Measurements from ENCODE around the gene METTL1.
A peak's percentile ranks its signal among the peaks of the same experiment; 100 is the strongest.

The METTL1 gene

DNA sequence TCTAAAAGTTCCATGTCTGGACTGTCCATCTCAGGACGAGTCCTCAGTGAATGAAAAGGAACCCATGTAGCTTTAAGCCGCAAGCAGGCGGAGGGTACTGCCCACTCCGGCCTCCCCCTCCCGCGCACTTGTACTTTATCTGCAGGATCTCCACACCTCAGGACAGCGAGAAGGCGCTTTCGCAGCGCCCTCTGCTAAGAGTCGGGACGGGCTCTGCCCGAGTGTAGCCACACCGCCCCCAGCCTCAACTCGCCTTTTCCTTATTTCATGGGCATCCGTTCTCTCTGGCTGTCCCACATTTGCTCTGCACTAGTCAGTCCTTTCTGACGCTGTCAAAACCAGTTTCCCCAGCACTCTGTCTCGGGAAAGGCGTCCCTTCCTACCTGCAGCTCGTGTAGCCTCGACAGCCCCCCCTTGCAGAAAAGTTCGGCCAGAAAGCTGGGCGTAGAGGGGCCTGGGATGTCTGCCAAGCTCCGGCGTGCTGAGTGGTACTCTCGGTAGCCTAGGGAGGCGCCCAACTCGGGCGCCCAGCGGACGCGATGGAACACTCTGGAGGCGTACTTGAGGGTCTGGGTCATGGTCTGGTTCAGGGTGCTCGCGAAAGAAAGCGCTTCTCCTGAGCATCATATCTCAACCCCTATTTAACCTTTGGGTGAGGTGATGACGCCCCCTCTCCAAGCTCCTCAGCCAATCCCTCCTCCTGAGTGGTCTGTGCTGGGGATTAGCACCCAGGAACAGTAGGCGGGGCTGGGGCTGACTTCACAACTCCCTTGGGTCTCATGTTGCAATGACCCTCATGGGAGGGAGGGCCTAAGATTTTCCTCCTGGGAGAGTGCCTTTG, 5.2 kb downstream of the METTL1 start, which contains the start of gene CYP27B1:
CYP27B1 (minus strand) TSS at position 615 of the 841 bp plus-strand sequence; CDS start at position 578, 37 bp downstream.
- Histone ChIP-seq H3K9me2 (replicated peaks; ENCODE audit: insufficient read depth, low read length) (no peaks in the 10 kb centered on the region), H3K9me3 (ENCODE audit: insufficient read depth, low read length) (no peaks in the 10 kb centered on the region), H3K79me2 (ENCODE audit: insufficient read depth, low read length) (no peaks in the 10 kb centered on the region), H2AFZ (ENCODE audit: low read depth, low read length, severe bottlenecking) (no peak within 1 kb of the TSS), H3K27me3 (ENCODE audit: low read length) (no peaks in the 10 kb centered on the region), H3K4me3 (ENCODE audit: insufficient read depth, low read length, poor library complexity, severe bottlenecking) (no peak within 1 kb of the TSS), H3F3A (ENCODE audit: insufficient read depth) (no peaks in the 10 kb centered on the region), H3K4me2 (ENCODE audit: low read depth, low read length, poor library complexity, severe bottlenecking) (no peak within 1 kb of the TSS), H4K20me1 (ENCODE audit: low read depth, low read length) (no peaks in the 10 kb centered on the region), H3K27ac (ENCODE audit: low read depth, low read length) (no peak within 1 kb of the TSS), H3K9ac (ENCODE audit: low read length) (no peak within 1 kb of the TSS), H3K36me3 (ENCODE audit: low read length) (no peaks in the 10 kb centered on the region)
- no peak for TF ChIP-seq EZH2phosphoT487 (conservative IDR thresholded peaks at IDR 0.05; ENCODE audit: low read length)
- TF ChIP-seq, protein P1, sequence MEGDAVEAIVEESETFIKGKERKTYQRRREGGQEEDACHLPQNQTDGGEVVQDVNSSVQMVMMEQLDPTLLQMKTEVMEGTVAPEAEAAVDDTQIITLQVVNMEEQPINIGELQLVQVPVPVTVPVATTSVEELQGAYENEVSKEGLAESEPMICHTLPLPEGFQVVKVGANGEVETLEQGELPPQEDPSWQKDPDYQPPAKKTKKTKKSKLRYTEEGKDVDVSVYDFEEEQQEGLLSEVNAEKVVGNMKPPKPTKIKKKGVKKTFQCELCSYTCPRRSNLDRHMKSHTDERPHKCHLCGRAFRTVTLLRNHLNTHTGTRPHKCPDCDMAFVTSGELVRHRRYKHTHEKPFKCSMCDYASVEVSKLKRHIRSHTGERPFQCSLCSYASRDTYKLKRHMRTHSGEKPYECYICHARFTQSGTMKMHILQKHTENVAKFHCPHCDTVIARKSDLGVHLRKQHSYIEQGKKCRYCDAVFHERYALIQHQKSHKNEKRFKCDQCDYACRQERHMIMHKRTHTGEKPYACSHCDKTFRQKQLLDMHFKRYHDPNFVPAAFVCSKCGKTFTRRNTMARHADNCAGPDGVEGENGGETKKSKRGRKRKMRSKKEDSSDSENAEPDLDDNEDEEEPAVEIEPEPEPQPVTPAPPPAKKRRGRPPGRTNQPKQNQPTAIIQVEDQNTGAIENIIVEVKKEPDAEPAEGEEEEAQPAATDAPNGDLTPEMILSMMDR (IDR thresholded peaks at IDR 0.05; ENCODE audit: insufficient read depth, low read length, poor library complexity, severe bottlenecking), result no peak

DNA sequence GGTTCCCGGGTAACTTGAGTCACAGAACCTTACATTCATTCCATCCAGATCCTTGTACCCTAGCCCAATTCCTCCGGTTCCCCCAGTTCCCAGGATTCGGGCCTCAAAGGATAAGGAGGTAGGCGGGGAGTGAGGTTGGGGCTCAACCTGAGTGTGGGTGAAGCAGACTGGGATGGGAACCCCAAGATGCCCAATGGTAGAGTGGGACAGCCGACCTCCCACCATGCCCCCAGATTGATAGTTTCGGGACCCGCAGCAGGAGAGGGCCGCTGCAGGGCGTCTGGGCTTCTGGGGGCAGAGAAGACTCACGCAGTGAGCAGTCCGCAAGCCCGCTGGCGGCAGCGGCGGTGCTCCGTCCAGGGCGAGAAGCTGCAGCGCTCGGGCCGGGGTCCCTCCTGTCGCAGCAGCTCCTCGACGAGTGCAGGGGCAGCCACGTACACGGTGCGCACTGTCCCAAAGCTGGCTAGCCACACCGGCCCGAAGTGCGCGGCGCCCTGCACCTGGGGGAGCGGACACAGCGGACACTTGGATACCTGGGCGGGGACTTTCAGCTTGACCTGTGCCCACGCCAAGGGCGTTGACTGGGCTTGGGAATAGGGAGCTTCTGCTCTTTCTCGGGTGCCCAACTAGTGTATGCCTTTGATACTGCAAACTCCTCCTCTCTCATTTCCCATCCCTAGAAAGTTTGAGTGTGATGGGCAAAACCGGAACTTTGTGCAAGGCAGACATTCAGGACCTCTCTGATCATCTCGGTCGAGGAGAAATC, 6.0 kb downstream of the METTL1 start:
- Histone ChIP-seq H3K36me3 (ENCODE audit: low read length) (no peaks in the 10 kb centered on the region), H3K4me2 (ENCODE audit: low read depth, low read length, poor library complexity, severe bottlenecking) (peak overlapping the region; percentile 52), H3F3A (ENCODE audit: insufficient read depth) (no peaks in the 10 kb centered on the region), H3K27ac (ENCODE audit: low read depth, low read length) (no peak overlapping the region), H3K9me2 (replicated peaks; ENCODE audit: insufficient read depth, low read length) (no peaks in the 10 kb centered on the region), H2AFZ (ENCODE audit: low read depth, low read length, severe bottlenecking) (no peak overlapping the region), H3K27me3 (ENCODE audit: low read length) (no peaks in the 10 kb centered on the region), H3K9me3 (ENCODE audit: insufficient read depth, low read length) (no peaks in the 10 kb centered on the region), H4K20me1 (ENCODE audit: low read depth, low read length) (no peaks in the 10 kb centered on the region), H3K4me3 (ENCODE audit: insufficient read depth, low read length, poor library complexity, severe bottlenecking) (no peak overlapping the region), H3K79me2 (ENCODE audit: insufficient read depth, low read length) (no peaks in the 10 kb centered on the region), H3K9ac (ENCODE audit: low read length) (peak overlapping the region; percentile 36; the same call in 1 of the 2 replicates)
- TF ChIP-seq EZH2phosphoT487 (conservative IDR thresholded peaks at IDR 0.05; ENCODE audit: low read length), result no peak
- TF ChIP-seq, protein P1 (IDR thresholded peaks at IDR 0.05; ENCODE audit: insufficient read depth, low read length, poor library complexity, severe bottlenecking), result no peak

DNA sequence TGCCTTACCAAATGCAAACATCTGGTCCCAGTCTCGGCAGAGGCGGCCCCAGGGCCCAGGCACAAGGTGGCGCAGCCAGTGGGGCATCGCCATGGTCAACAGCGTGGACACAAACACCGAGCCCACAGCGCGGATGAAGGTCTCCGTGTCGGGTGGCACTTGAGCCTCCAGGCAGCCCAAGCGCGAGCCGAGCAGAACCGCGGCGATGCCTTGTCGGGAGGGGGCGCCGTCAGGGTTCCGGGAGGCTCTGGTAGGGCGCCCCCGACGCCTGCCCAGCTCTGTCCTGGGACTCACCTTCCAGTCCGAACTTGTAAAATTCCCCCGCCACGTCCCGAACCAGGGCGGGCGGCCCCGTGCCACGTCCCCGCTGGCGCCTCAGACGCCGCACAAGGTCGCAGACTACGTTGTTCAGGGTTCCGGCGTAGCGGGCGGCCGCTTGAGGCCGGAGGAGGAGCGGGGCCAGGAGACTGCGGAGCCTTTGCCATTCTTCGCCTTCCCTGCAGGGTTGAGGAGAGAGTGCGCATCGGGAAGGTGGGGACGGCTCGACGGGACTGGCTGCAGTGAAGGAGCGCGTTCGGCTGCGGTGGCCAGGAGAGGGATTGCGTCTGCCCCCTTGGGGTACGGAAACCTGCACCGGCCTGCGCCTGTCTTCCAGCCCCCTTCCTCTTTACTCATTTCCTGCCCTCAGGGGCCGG, 6.8 kb downstream of the METTL1 start:
- peak overlapping the region; percentile 36 for H3K4me3 ChIP-seq (ENCODE audit: insufficient read depth, low read length, poor library complexity, severe bottlenecking)
- H3F3A ChIP-seq (ENCODE audit: insufficient read depth), result no peaks in the 10 kb centered on the region
- peak overlapping the region; percentile 76 for H2AFZ ChIP-seq (ENCODE audit: low read depth, low read length, severe bottlenecking)
- H3K79me2 ChIP-seq (ENCODE audit: insufficient read depth, low read length), result no peaks in the 10 kb centered on the region
- H3K36me3 ChIP-seq (ENCODE audit: low read length), result no peaks in the 10 kb centered on the region
- peak overlapping the region; percentile 36 for H3K9ac ChIP-seq (ENCODE audit: low read length)
- H4K20me1 ChIP-seq (ENCODE audit: low read depth, low read length), result peaks cover 4% of the 10 kb centered on the region
- no peak overlapping the region for H3K27ac ChIP-seq (ENCODE audit: low read depth, low read length)
- H3K9me2 ChIP-seq (replicated peaks; ENCODE audit: insufficient read depth, low read length), result no peaks in the 10 kb centered on the region
- no peaks in the 10 kb centered on the region for H3K9me3 ChIP-seq (ENCODE audit: insufficient read depth, low read length)
- TF ChIP-seq, protein P1 (IDR thresholded peaks at IDR 0.05; ENCODE audit: insufficient read depth, low read length, poor library complexity, severe bottlenecking), result peak; percentile 41
- TF ChIP-seq EZH2phosphoT487 (conservative IDR thresholded peaks at IDR 0.05; ENCODE audit: low read length), result 0 out of 2 replicates have a peak, but pooled peaks have one; percentile 45
- no peaks in the 10 kb centered on the region for H3K27me3 ChIP-seq (ENCODE audit: low read length)
- H3K4me2 ChIP-seq (ENCODE audit: low read depth, low read length, poor library complexity, severe bottlenecking), result peak overlapping the region; percentile 52

All from SU-DHL-6 (cell line).